Adrenal gland (tissue), 12 donors: ENCODE data around the gene SCAMP5. TPM values are rescaled to one million over a fixed set of nuclear protein-coding genes. Genes with fewer than 3 reads are reported as not detected.

Source experiments
- DNase-seq, 7 donors: peaks; one replicate each; pipeline ENCODE4 v3.0.0-alpha.2; 2019 to 2020
- H3K27ac ChIP-seq, 5 donors: fragments of 200-600 bp; sonication (generic) in 4 of 5; 1 replicate in 3 of 5; 2 replicates in 2 of 5; pipeline versions ENCODE4 v1.5.1 to v1.8.0; 2016 to 2020; ENCODE audit warnings: mild to moderate bottlenecking in 1 of 5
- H3K27me3 ChIP-seq: fragments of 200-600 bp; 2 replicates; pipeline ENCODE4 v1.8.0; 2021
- H3K36me3 ChIP-seq, 2 donors: fragments of 200-600 bp; replicated peaks in 1 of 2; 1 replicate in 1 of 2; 2 replicates in 1 of 2; pipeline versions ENCODE4 v1.5.1 to v1.8.0; 2018 to 2022
- H3K4me1 ChIP-seq, 2 donors: fragments of 200-600 bp; replicated peaks in 1 of 2; 1 replicate in 1 of 2; 2 replicates in 1 of 2; pipeline versions ENCODE4 v1.5.1 to v1.8.0; 2018 to 2021
- H3K4me3 ChIP-seq, 4 donors: fragments of 200-600 bp; sonication (generic) in 3 of 4; one replicate each; pipeline ENCODE4 v1.5.1; 2016 to 2018
- H3K9me3 ChIP-seq, 3 donors: fragments of 200-600 bp; sonication (generic) in 1 of 3; replicated peaks in 1 of 3; 1 replicate in 2 of 3; 2 replicates in 1 of 3; pipeline versions ENCODE4 v1.5.1 to v1.8.0; 2016 to 2021
- CTCF ChIP-seq, 6 experiments: fragments of 450-650 bp in 4 of 6; fragments of 200-600 bp in 2 of 6; sonication (generic) in 1 of 6; IDR thresholded peaks; 1 replicate in 5 of 6; 2 replicates in 1 of 6; pipeline versions ENCODE4 v1.5.1 to v1.8.0; 2016 to 2021; ENCODE audit warnings: antibody characterized with exemption in 6 of 6, mild to moderate bottlenecking in 2 of 6, moderate library complexity in 1 of 6
- POLR2A ChIP-seq, 2 donors: fragments of 450-650 bp; IDR thresholded peaks; one replicate each; pipeline ENCODE4 v1.6.1; 2017; ENCODE audit warnings: antibody characterized with exemption in 2 of 2, mild to moderate bottlenecking in 2 of 2, moderate library complexity in 1 of 2
- WGBS, 4 donors: extraction: QIAGEN DNeasy Blood & Tissue Kit in 2 of 4; methylation state at CpG; one replicate each; pipeline versions ENCODE4 v1.1.5 to v1.1.7; 2013 to 2017; 5-methylcytosine and 5-hydroxymethylcytosine counted together
- intact Hi-C, 2 donors: fragments of 100-400 bp; cut with DNase I; formaldehyde crosslinking; loops; one replicate each; pipeline versions ENCODE4 v1.14.1 to v1.15.0; 2022 to 2023
- polyA plus RNA-seq, 3 donors: library from polyadenylated mRNA; stranded (reverse); fragments of 200-250 nt in 2 of 3; fragments of 350-450 nt in 1 of 3; fragmentation: Illumina TruSeq in 1 of 3; extraction: RNeasy Lipid Tissue Mini Kit (QIAGEN cat#74804) in 1 of 3; gene quantifications; one replicate each; pipeline ENCODE4 v1.2.3, GENCODE V29; 2013 to 2014
- total RNA-seq, 9 donors: library from RNA; depleted of rRNA in 4 of 9; stranded (reverse); fragments of >200 nt in 4 of 9; fragments of 120-200 nt in 1 of 9; fragmentation: NEBNext Ultra II Directional in 1 of 9; extraction: Animal tissue kit (Norgen Biotek cat#: 25700) in 1 of 9; gene quantifications; one replicate each; pipeline versions ENCODE4 v1.1.0 to v1.2.4, GENCODE V29; 2013 to 2023
- donor health status: healthy with polysubstance abuse.
- donor health status: Bipolar disorder and iron deficiency.
- donor health status: DM: yes; HTN: yes; CAD: no.
- donor health status: DM: no; HTN: no; CAD: no.
- donor health status: DM: no; HTN: no; CAD: no.
- donor health status: DM: yes; HTN: yes; CAD: no.

SCAMP5 gene
- total and polyA plus RNA-seq, 12 donors, result 10.2 to 47.2 (median 23.6) TPM

GRCh38 chr15:74988007-74988800 is 7.2 kb upstream of the SCAMP5 start:
- 30 to 50% (median 42%) methylated on average over 4 of the region's 4 CpGs for WGBS, 4 donors
- Histone ChIP-seq H3K4me1 (no peaks in the 10 kb centered on the region), H3K4me3 (no peak overlapping the region), H3K27me3 (no peaks in the 10 kb centered on the region), H3K36me3 (no peaks in the 10 kb centered on the region), H3K27ac (no peak overlapping the region), H3K9me3 (no peaks in the 10 kb centered on the region)
- intact Hi-C loops, result no loop called here
- DNase-seq, result peak; percentile 41 to 71 (median 55)
- TF ChIP-seq CTCF (IDR thresholded peaks at IDR 0.05), result peak in 5 of 6 experiments; percentile 26 to 50 (median 47)
- TF ChIP-seq POLR2A (IDR thresholded peaks at IDR 0.05), result no peak

DNA sequence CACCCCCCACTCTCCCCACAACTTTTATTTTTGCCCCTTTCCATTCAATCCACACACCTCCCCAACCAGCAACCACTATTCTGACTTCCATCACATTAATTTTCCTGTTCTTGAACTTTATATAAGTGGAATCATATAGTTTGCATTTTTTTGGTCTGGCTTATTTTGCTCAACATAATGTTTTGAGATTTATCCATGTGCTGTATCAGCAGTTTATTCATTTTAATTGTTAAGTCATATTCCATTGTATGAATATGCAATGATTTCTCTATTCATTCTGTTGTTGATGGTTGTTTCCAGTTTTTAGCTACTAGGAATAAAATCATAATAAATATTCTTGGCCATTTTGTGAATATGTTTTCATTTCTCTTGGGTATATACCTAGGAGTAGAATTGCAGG is 5.8 kb upstream of the SCAMP5 start:
- no peak for DNase-seq
- Histone ChIP-seq H3K4me3 (no peak overlapping the region), H3K36me3 (no peaks in the 10 kb centered on the region), H3K9me3 (no peaks in the 10 kb centered on the region), H3K4me1 (no peaks in the 10 kb centered on the region), H3K27me3 (no peaks in the 10 kb centered on the region), H3K27ac (no peak overlapping the region)
- TF ChIP-seq CTCF (IDR thresholded peaks at IDR 0.05) (no peak), POLR2A (IDR thresholded peaks at IDR 0.05) (no peak)
- intact Hi-C loops, result no loop called here

- H3K27ac ChIP-seq, result no peak overlapping the region
- no peak for DNase-seq
- no peak overlapping the region for H3K4me3 ChIP-seq
- WGBS, 4 donors, result 15 to 62% (median 37%) methylated on average over 1 of the region's 1 CpG
- peaks cover 6 to 15% of the 10 kb centered on the region in 2 donors for H3K4me1 ChIP-seq
- TF ChIP-seq POLR2A (IDR thresholded peaks at IDR 0.05), result no peak
- TF ChIP-seq CTCF (IDR thresholded peaks at IDR 0.05), result no peak
- intact Hi-C loops, result no loop called here
- no peaks in the 10 kb centered on the region for H3K9me3 ChIP-seq
- no peaks in the 10 kb centered on the region for H3K36me3 ChIP-seq
- no peaks in the 10 kb centered on the region for H3K27me3 ChIP-seq
Observed at GRCh38 chr15:74992619-74993018, 2.7 kb upstream of the SCAMP5 start.

DNA sequence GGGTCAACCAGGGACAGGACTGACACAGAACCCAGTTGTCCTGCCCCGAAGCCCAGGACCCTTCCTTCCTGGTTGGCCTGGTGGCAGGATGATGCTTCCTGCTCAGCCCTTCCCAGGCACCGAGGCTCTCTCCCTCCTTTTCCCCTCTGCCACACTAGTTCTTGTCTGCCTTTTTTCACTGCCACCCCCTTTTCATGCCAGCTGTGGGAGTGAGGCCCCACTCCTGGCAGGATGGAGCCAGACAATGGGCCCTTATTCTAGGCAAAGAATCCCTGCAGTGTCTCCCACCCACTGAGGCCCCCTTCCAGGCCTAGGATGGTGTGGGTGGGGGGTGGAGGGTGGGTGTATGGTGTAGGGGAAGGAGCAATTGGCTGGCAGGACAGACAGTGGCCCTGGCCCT is 1.1 kb upstream of the SCAMP5 start:
- WGBS, 4 donors, result 47 to 88% (median 66%) methylated on average over 2 of the region's 2 CpGs
- Histone ChIP-seq H3K9me3 (no peaks in the 10 kb centered on the region), H3K4me3 (no peak overlapping the region), H3K36me3 (no peaks in the 10 kb centered on the region), H3K4me1 (peaks cover 6 to 15% of the 10 kb centered on the region in 2 donors), H3K27ac (no peak overlapping the region), H3K27me3 (no peaks in the 10 kb centered on the region)
- no peak for TF ChIP-seq POLR2A (IDR thresholded peaks at IDR 0.05)
- no peak for TF ChIP-seq CTCF (IDR thresholded peaks at IDR 0.05)
- intact Hi-C loops, result no loop called here
- DNase-seq, result no peak
